ENCODE measurements around the gene PDE6D. TPM values are rescaled to one million over a fixed set of nuclear protein-coding genes. Genes with fewer than 3 reads are reported as not detected.

PDE6D gene
- total RNA-seq, 8 experiments from 2014 or later = 24.3 to 53.1 (median 34.8) TPM

DNA sequence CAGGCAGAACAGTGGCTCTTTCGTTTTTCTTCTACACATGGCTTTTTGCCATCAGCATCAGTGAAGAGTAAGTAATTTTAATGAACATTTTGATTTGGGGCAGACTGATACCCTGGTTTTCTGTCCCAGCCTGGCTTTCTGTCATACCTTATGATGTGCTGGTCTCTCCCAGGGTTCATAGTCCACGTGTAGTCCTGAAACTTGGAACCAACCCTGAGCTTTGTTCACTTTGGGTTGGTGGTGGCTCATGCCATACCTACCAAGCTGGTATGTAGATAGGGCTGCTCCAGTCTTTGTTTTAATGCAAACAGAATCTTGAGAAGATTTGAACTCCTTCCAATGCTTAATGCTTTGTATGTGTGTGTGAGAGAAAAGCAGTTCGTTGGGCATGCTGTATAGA, 10.0 kb upstream of the PDE6D start:
- 40 to 94% (median 63%) methylated on average over 1 to 3 of the region's 3 CpGs; no CpG with 5 or more reads in 4 of the 10 experiments for WGBS, 10 experiments
- H3K4me1 ChIP-seq (replicated peaks in 1 of 2) = peaks cover 6 to 9% of the 10 kb centered on the region in 2 donors
- H3K4me3 ChIP-seq = no peak overlapping the region
- no peak for ATAC-seq (replicated peaks in 6 of 8)
- in situ Hi-C loops (cut with MboI; ENCODE audit: low pct_unique_long_range_greater_than_20kb in 2 of 9, low sequenced_read_pairs in 9 of 9, unreplicated experiment in 9 of 9) = no loop called here
- H3K27ac ChIP-seq = no peak overlapping the region

DNA sequence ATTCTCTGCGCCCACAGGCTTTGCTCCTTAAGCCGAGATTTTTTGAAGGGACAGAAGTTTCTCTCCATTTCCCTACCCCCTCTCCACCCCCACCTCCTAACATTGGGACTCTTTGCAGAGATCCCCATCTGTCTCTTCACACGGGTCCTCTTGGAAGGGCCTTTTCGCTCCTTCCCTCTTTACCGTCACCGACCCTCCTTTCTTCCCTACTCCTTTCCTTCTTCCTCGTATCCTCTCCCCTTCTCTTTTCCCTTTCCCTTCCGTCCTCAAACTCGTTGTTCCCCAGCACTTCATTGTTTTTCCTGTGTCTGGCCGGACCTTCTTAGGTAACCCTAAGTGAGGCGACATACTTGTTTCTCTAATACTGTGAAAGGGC, 5.8 kb upstream of the PDE6D start:
- peak overlapping the region; percentile 64 to 86 for H3K27ac ChIP-seq
- WGBS, 10 experiments = 7 to 22% (median 15%) methylated on average over 1 to 11 of the region's 11 CpGs; no CpG with 5 or more reads in 1 of the 10 experiments
- peak in 1 of 8 experiments; percentile 2 for ATAC-seq (replicated peaks in 6 of 8)
- peaks cover 12 to 13% of the 10 kb centered on the region in 2 donors for H3K4me1 ChIP-seq (replicated peaks in 1 of 2)
- H3K4me3 ChIP-seq = peak overlapping the region; percentile 93 to 99 (median 98)
- in situ Hi-C loops (cut with MboI; ENCODE audit: low pct_unique_long_range_greater_than_20kb in 2 of 9, low sequenced_read_pairs in 9 of 9, unreplicated experiment in 9 of 9) = no loop called here

DNA sequence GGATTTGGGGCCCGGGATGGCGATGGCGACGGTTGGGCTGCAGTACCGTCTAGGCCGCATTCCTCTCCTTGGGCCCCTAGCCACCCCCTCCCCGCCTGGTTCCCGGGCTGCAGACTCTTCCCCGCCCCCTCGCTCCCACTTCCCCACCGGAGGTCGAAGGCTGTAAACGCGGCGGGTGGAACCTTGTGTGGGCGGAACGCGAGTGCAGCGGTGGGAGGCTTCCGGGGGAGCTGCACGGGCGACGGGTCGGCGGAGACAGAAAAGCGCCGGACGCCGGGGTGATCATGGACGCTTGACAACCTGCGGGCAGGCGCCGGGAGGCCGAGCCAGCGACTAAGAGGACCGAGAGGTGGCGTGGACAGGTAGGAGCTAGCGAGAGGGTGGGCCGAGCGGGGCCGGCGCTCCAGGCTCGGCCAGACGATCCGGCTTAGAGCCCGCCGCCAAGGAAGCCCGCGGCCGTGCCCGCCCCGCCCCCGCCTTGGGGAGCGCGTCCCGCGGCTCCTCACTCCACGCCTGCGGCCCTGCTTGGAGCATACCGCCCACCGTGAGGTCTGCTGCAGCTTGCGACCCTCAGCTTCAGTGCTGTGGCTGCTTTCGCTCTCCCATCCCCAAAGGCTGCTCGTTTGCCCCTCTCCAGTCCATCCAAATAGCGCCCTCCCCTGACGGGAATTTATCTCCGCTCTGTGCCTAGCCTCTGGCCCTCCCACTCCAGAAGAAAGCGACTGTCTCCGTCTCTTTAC, 5.3 kb upstream of the PDE6D start, which contains the start of gene COPS7B:
Gene COPS7B (plus strand): TSS at position 269 of the 740 bp plus-strand sequence. CDS start 2,126 bp downstream, outside the sequence.
- Histone ChIP-seq H3K4me1 (replicated peaks in 1 of 2) (peaks cover 12 to 13% of the 10 kb centered on the region in 2 donors), H3K4me3 (peak within 1 kb of the TSS; percentile 93 to 99 (median 98)), H3K27ac (peak within 1 kb of the TSS; percentile 64 to 86)
- 0 to 7% (median 0%) methylated on average over 1 to 3 of the region's 69 CpGs; no CpG with 5 or more reads in 5 of the 10 experiments for WGBS, 10 experiments
- in situ Hi-C loops (cut with MboI; ENCODE audit: low pct_unique_long_range_greater_than_20kb in 2 of 9, low sequenced_read_pairs in 9 of 9, unreplicated experiment in 9 of 9) = no loop called here
- ATAC-seq (replicated peaks in 6 of 8) = peak; percentile 63 to 83 (median 68)

DNA sequence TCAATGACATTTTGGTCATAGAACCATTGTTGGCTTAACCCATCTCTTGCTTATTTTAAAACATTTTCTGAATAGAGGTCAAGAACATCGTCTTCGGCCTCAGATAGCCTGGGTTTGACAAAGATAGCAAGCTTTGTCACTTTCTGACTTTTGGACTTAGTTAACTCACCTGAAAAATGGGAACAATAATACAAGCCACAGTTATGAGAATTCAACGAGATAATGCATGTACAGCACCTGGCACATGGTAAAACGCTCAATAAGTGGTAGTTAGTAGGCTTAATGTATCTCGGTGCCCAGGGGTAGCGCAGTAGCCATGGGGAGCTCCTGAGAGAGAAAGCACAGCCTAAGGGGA, 4.7 kb upstream of the PDE6D start:
- in situ Hi-C loops (cut with MboI; ENCODE audit: low pct_unique_long_range_greater_than_20kb in 2 of 9, low sequenced_read_pairs in 9 of 9, unreplicated experiment in 9 of 9) = no loop called here
- H3K27ac ChIP-seq = peak overlapping the region; percentile 64 to 86
- 40 to 100% (median 71%) methylated on average over 1 to 5 of the region's 6 CpGs for WGBS, 10 experiments
- ATAC-seq (replicated peaks in 6 of 8) = no peak
- peak overlapping the region; percentile 93 to 99 (median 98) for H3K4me3 ChIP-seq
- peaks cover 12 to 13% of the 10 kb centered on the region in 2 donors for H3K4me1 ChIP-seq (replicated peaks in 1 of 2)

DNA sequence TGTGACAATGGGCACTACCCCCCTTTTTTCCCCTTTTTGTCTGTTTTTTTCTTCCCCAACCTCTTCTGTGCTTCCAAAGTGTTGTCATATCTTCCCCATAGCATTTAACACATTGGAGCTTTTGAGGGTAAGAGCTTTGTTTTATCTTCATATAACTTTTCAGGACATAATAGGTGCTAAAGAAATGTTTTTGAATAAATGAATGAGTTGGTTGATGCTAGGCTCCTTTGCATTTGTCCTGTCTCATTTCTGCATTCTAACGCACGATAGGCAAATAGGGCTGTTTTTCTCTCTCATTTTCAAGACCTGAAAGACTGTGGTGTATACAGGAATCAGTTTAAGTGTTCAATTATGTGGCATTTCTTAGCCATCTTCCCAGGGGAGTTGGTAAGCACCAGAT, 4.3 kb upstream of the PDE6D start:
- Histone ChIP-seq H3K4me1 (replicated peaks in 1 of 2) (peaks cover 12 to 13% of the 10 kb centered on the region in 2 donors), H3K4me3 (peak overlapping the region in 1 of 5 donors; percentile 99), H3K27ac (no peak overlapping the region)
- ATAC-seq (replicated peaks in 6 of 8) = no peak
- in situ Hi-C loops (cut with MboI; ENCODE audit: low pct_unique_long_range_greater_than_20kb in 2 of 9, low sequenced_read_pairs in 9 of 9, unreplicated experiment in 9 of 9) = no loop called here
- WGBS, 10 experiments = 60 to 100% (median 93%) methylated on average over 1 to 2 of the region's 2 CpGs; no CpG with 5 or more reads in 3 of the 10 experiments

DNA sequence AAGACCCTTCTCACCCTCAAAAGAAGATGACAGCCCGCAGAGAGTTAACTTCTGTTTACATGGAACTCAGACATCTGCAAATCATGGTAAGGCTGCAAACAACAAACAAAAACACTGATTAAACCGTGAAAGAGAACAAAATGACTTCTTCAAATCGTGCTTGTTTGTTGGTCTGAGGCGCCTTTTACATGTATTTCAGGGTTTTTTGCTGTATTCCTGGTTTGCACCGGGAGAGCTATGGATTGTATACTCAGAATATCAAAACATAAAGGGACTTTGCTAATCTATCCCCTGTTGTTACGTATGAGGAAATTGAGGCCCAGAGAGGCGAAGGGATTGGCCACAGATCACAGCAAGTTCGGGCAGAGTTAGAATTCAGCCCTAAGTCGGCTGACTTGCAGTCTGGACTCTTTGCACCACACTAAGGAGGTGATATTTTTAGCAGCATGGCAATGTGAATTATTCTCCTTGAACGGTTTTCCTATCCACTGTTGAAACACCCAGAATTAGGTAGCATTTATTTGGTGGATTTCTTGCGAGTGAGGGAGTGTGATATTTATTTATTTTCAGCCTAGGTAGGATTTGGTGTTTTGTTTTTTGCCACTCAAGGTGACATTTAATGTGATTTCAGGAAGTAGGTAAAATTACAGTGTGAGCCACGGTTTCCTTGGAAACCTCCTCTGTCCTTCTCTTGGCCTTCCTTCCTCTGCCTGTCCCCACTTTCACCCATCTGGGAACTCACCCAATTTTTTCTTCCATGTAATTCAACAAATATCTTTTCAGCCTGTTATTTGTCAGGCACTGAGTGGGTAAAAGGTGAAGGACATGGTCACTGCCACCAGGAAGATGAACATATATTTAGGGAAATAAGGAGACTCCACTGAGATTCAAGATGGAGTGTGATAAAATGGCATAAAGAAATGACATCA, 980 bp upstream of the PDE6D start:
- ATAC-seq (replicated peaks in 6 of 8) = peak in 2 of 8 experiments; percentile 1 to 3
- no peak overlapping the region for H3K27ac ChIP-seq
- peaks cover 10 to 14% of the 10 kb centered on the region in 2 donors for H3K4me1 ChIP-seq (replicated peaks in 1 of 2)
- in situ Hi-C loops (cut with MboI; ENCODE audit: low pct_unique_long_range_greater_than_20kb in 2 of 9, low sequenced_read_pairs in 9 of 9, unreplicated experiment in 9 of 9) = no loop called here
- 0 to 39% (median 7%) methylated on average over 3 to 12 of the region's 12 CpGs for WGBS, 10 experiments
- peak overlapping the region; percentile 61 to 99 (median 87) for H3K4me3 ChIP-seq

DNA sequence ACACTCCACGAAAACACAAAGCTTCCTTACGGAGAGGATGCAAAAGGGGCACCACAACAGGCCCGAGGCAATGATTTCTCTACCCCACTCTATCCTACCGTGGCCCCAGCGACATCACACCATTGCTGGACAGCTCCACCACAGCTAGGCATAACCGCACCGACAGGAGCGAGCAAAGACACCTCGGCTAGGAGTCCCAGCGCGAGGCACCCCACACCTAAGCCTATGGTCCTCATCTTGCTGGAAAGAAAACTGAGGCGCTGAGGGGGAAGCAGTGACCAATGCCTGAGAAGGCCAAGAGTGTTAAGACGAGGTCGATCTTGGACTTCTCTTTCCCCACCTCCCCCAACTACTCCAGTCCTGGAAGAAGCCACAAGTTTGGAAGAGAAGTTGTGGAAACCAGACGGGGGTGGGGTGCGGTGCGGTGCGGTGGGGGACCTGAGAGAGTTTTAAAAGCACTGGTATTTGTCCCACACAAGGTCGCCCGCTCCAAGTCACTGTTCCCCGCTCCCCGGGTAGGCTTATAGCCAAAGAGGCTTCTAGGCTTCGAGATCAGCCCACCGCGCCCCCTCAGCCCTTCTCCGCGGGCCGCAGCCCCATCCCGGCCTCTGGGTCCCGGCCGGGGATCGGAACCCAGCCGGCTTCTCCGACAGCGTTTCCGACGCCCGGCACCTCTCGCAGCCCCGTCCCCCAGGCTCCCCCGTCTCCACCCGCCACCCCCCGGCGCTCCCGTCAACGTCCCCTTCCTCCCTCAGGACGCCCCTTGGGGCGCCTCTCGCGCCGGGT, 766 bp downstream of the PDE6D start:
- peak overlapping the region; percentile 61 to 99 (median 87) for H3K4me3 ChIP-seq
- in situ Hi-C loops (cut with MboI; ENCODE audit: low pct_unique_long_range_greater_than_20kb in 2 of 9, low sequenced_read_pairs in 9 of 9, unreplicated experiment in 9 of 9) = no loop called here
- no peak for ATAC-seq (replicated peaks in 6 of 8)
- peak overlapping the region in 1 of 2 donors; percentile 65 for H3K27ac ChIP-seq
- 0 to 100% (median 13%) methylated on average over 1 to 11 of the region's 51 CpGs; no CpG with 5 or more reads in 1 of the 10 experiments for WGBS, 10 experiments
- H3K4me1 ChIP-seq (replicated peaks in 1 of 2) = peaks cover 6 to 8% of the 10 kb centered on the region in 2 donors

DNA sequence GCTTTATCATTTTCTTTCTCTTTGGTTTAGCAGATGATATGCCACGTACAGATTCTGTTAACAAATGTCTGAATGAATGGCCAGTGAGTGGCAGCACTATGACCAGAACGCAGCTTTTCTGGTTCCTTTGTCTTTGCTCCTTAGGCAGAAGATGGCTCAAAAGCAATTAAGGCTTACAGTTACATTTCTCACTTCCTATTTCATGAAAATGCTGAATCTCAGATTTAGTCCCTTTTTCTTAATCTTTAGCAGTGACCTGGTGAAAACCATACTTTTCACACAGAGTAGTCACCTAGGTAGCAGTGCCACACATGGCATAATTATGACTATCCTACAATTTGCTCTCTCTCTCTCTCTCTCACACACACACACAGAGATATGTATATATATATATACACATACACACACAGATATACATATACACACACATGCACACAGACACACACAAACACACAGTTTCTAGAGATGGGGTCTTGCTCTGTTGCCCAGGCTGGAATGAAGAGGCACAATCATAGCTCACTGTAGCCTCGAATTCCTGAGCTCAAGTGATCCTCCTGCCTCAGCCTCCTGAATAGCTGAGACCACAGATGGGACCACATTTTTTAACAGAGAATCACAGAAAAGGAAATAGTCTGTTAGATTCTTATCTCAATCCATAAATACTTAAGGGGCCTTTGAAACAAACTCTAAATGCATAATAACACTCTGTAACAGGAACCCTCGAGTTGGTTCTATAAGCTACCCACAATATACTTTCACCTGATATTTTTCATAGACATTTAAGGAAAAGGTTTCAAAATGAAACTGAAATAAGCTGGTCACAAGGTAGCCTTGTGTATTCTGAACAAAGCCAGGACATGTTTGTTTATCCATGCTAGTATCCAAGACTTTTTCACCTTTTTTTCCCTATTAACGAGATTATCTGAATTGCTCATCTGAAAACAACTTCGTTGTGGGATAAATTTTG, 11.6 kb downstream of the PDE6D start:
- H3K4me3 ChIP-seq = no peak overlapping the region
- in situ Hi-C loops (cut with MboI; ENCODE audit: low pct_unique_long_range_greater_than_20kb in 2 of 9, low sequenced_read_pairs in 9 of 9, unreplicated experiment in 9 of 9) = no loop called here
- no peak for ATAC-seq (replicated peaks in 6 of 8)
- WGBS, 10 experiments = 68 to 94% (median 82%) methylated on average over 3 to 6 of the region's 6 CpGs
- no peak overlapping the region for H3K27ac ChIP-seq
- peaks cover 7 to 13% of the 10 kb centered on the region in 2 donors for H3K4me1 ChIP-seq (replicated peaks in 1 of 2)

DNA sequence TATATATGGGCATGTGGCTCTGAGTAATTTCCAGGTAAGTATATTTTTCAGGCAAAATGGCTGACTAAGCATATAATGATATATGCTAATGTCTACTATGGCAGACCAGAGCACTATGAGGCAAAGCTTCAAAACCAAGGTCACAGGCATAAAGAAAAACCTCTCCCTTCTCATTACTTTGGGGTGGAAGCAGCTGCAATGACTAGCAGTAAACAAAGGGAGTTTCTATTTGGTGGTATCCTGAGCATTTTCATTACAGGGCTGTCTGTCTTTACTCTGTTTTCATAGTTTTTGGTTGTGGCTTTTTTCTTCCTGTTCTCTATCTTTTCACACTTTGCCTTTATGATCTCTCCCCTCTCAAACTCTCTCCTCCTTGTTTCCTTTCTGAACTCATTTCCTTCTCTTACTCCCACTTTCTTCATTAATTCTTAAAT, 15.6 kb downstream of the PDE6D start:
- in situ Hi-C loops (cut with MboI; ENCODE audit: low pct_unique_long_range_greater_than_20kb in 2 of 9, low sequenced_read_pairs in 9 of 9, unreplicated experiment in 9 of 9) = no loop called here
- peaks cover 7 to 13% of the 10 kb centered on the region in 2 donors for H3K4me1 ChIP-seq (replicated peaks in 1 of 2)
- no peak overlapping the region for H3K27ac ChIP-seq
- peak in 6 of 8 experiments; percentile 28 to 96 (median 52) for ATAC-seq (replicated peaks in 6 of 8)
- no peak overlapping the region for H3K4me3 ChIP-seq

DNA sequence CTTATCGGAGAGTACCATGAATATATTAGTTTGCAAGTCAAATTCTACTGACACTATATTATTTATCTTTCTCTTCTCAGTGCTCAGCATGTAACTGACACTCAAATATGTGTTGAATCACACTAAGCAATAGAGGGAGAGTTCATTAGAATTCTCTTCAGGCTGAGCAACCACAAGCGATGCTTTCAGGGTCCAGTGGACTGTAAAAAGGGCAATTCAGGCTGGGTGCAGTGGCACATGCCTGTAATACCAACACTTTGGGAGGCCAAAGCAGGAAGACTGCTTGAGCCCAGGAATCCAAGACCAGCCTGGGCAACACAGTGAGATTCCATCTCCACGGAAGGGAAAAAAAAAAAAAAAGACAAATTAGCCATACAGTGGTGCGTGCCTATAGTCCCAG, 16.3 kb downstream of the PDE6D start:
- peak in 2 of 8 experiments; percentile 10 to 68 for ATAC-seq (replicated peaks in 6 of 8)
- Histone ChIP-seq H3K4me3 (no peak overlapping the region), H3K27ac (no peak overlapping the region), H3K4me1 (replicated peaks in 1 of 2) (peaks cover 7 to 13% of the 10 kb centered on the region in 2 donors)
- in situ Hi-C loops (cut with MboI; ENCODE audit: low pct_unique_long_range_greater_than_20kb in 2 of 9, low sequenced_read_pairs in 9 of 9, unreplicated experiment in 9 of 9) = no loop called here
- 66 to 100% (median 87%) methylated on average over 1 to 3 of the region's 4 CpGs; no CpG with 5 or more reads in 2 of the 10 experiments for WGBS, 10 experiments

DNA sequence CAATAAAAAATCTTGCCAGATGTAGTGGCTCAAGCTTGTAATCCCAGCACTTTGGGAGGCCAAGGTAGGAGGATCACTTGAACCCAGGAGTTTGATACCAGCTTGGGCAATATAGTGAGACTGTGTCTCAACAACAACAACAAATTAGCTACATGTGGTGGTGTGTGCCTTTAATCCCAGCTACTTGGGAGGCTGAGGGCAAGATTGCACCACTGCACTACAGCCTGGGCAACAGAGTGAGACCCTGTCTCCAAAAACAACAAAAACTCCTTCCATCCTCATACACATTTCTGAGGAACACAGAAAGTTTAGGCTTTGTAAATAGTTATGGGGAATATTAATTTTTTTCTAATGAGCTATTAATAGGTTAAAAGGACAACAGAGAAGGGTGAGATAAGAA, 17.0 kb downstream of the PDE6D start:
- ATAC-seq (replicated peaks in 6 of 8) = no peak
- no peak overlapping the region for H3K4me3 ChIP-seq
- in situ Hi-C loops (cut with MboI; ENCODE audit: low pct_unique_long_range_greater_than_20kb in 2 of 9, low sequenced_read_pairs in 9 of 9, unreplicated experiment in 9 of 9) = no loop called here
- H3K4me1 ChIP-seq (replicated peaks in 1 of 2) = peaks cover 7 to 13% of the 10 kb centered on the region in 2 donors
- no peak overlapping the region for H3K27ac ChIP-seq
